Nucleus accumbens (tissue), 56 donors: Measurements from ENCODE around the gene LHFPL6.

Experiments used
- DNase-seq, 56 donors: peaks; one replicate each; lab custom pipeline; 2025; lab: John Stamatoyannopoulos, UW

The LHFPL6 gene

GRCh38 chr13:39401046-39401705, 201.8 kb downstream of the LHFPL6 start:
- DNase-seq = no peak

GRCh38 chr13:39399102-39399501, 203.9 kb downstream of the LHFPL6 start:
- no peak for DNase-seq

- DNase-seq = no peak
Measured at GRCh38 chr13:39397896-39398265, 205.1 kb downstream of the LHFPL6 start.

GRCh38 chr13:39397226-39397895, 205.6 kb downstream of the LHFPL6 start:
- no peak for DNase-seq

- DNase-seq = no peak
Measured at GRCh38 chr13:39394796-39395678, 208.0 kb downstream of the LHFPL6 start.

- DNase-seq = no peak
Measured at GRCh38 chr13:39391761-39392160, 211.2 kb downstream of the LHFPL6 start.

- no peak for DNase-seq
Measured at GRCh38 chr13:39389013-39389412, 214.0 kb downstream of the LHFPL6 start.

GRCh38 chr13:39385621-39386231, 217.3 kb downstream of the LHFPL6 start:
- DNase-seq = peak in 2 of 56 donors; percentile 8 to 19

GRCh38 chr13:39385154-39385553, 217.8 kb downstream of the LHFPL6 start:
- no peak for DNase-seq

GRCh38 chr13:39381456-39381855, 221.5 kb downstream of the LHFPL6 start:
- no peak for DNase-seq

GRCh38 chr13:39379667-39380655, 223.0 kb downstream of the LHFPL6 start:
- DNase-seq = no peak

GRCh38 chr13:39379118-39379517, 223.9 kb downstream of the LHFPL6 start:
- DNase-seq = no peak

- no peak for DNase-seq
Measured at GRCh38 chr13:39378306-39378705, 224.7 kb downstream of the LHFPL6 start.

- DNase-seq = no peak
Measured at GRCh38 chr13:39377699-39378098, 225.3 kb downstream of the LHFPL6 start.

- DNase-seq = no peak
Measured at GRCh38 chr13:39376076-39376475, 226.9 kb downstream of the LHFPL6 start.

- DNase-seq = no peak
Measured at GRCh38 chr13:39375601-39376000, 227.4 kb downstream of the LHFPL6 start.

- DNase-seq = no peak
Measured at GRCh38 chr13:39374741-39375189, 228.2 kb downstream of the LHFPL6 start.

GRCh38 chr13:39373145-39373544, 229.8 kb downstream of the LHFPL6 start:
- DNase-seq = no peak

GRCh38 chr13:39371706-39372105, 231.3 kb downstream of the LHFPL6 start:
- DNase-seq = no peak

- peak in 1 of 56 donors; percentile 4 for DNase-seq
Measured at GRCh38 chr13:39370554-39370953, 232.4 kb downstream of the LHFPL6 start.
